Urinary bladder (tissue), 4 donors: ENCODE data around the gene DKK3. TPM values are rescaled to one million over a fixed set of nuclear protein-coding genes. Genes with fewer than 3 reads are reported as not detected.

ENCODE experiments used
- DNase-seq: peaks from one replicate; pipeline ENCODE4 v3.0.0-alpha.2; 2015; ENCODE audit errors: extremely low spot score
- H3K27ac ChIP-seq: one replicate; pipeline ENCODE4 v1.5.1; 2013; ENCODE audit warnings: low read depth, mild to moderate bottlenecking, moderate library complexity
- H3K36me3 ChIP-seq: one replicate; pipeline ENCODE4 v1.6.1; 2013; ENCODE audit warnings: mild to moderate bottlenecking, moderate library complexity; ENCODE audit not compliant: insufficient read depth
- H3K4me1 ChIP-seq: one replicate; pipeline ENCODE4 v1.6.1; 2013; ENCODE audit warnings: mild to moderate bottlenecking, moderate library complexity; ENCODE audit not compliant: insufficient read depth
- H3K4me3 ChIP-seq: one replicate; pipeline ENCODE4 v1.5.1; 2013; ENCODE audit warnings: low read depth, low read length
- WGBS: extraction: QIAGEN DNeasy Blood & Tissue Kit; methylation state at CpG from one replicate; pipeline ENCODE4 v1.1.7; 2013; 5-methylcytosine and 5-hydroxymethylcytosine counted together
- polyA plus RNA-seq: library from polyadenylated mRNA; stranded (reverse); fragments of 200-250 nt; gene quantifications from one replicate; pipeline ENCODE4 v1.2.3, GENCODE V29; 2013
- total RNA-seq: library from RNA; depleted of rRNA; stranded (reverse); fragments of >200 nt; gene quantifications from one replicate; pipeline ENCODE4 v1.2.3, GENCODE V29; 2014
- donor health status: healthy with polysubstance abuse.
- donor health status: healthy.

The DKK3 gene
- total and polyA plus RNA-seq, 2 donors, result 100 to 173 TPM

DNA sequence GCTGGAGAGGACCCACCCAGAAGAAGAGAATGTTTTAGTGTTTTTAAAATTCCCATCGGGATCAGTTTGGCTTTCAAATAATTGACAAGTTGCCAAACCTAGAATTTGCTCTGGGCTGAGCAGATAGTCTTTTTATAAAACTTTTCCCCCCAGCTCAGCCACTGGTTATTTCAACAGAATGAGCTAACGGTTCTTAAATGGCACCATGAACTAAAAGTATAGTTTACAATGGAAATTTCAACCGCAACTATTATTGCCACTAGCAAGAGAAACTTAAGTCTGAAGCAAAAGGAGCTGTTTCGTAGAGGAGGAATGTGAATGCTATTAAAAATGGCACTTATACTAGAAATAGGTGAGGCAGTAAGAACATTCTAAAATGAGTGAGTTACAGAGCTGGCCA is 3.4 kb downstream of the DKK3 start:
- Histone ChIP-seq H3K4me3 (no peak overlapping the region), H3K36me3 (no peaks in the 10 kb centered on the region), H3K27ac (no peak overlapping the region), H3K4me1 (no peaks in the 10 kb centered on the region)
- DNase-seq, result no peak
- 64% methylated on average over 4 of the region's 4 CpGs for WGBS

DNA sequence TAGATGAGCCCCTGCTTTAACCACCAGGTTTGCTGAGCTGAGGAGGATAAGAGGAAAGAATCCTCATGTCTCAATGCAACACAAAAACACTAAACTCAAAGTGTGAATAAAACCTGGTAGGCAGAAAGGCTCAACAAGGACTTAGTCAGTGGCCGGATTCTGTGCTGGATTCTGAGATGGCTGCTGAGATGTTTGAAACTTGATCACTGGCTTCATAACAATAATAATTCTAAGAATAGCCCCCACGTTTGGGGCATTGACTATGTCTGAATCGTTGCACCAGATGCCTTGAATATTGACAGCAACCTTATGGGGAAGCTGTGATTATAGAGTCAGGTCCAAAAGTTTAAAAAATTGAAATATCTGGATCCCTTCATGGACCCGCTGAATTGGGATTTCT is 4.6 kb downstream of the DKK3 start:
- DNase-seq, result no peak
- no peak overlapping the region for H3K4me3 ChIP-seq
- no peaks in the 10 kb centered on the region for H3K4me1 ChIP-seq
- no peak overlapping the region for H3K27ac ChIP-seq
- 82% methylated on average over 4 of the region's 4 CpGs for WGBS
- no peaks in the 10 kb centered on the region for H3K36me3 ChIP-seq

DNA sequence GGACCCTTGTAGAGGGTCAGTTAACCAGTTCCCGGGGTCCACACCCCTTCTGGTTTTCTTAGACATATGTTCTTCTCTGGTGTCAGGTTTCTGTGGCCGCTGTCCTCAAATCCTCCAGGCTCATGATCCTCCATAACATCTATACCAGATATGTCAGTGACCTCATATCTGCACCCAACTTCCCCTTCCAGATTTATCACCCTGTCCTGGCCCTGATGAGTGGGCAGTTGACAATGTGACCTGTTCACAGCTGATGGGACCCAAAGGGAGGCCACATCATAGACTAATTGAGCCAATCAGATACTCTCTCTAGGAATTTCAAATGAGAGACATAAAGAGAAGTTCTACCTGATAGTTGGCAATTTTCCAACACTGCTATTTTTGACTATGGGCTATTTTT is 5.1 kb downstream of the DKK3 start:
- Histone ChIP-seq H3K27ac (no peak overlapping the region), H3K4me1 (no peaks in the 10 kb centered on the region)
- 92% methylated on average over 2 of the region's 2 CpGs for WGBS

DNA sequence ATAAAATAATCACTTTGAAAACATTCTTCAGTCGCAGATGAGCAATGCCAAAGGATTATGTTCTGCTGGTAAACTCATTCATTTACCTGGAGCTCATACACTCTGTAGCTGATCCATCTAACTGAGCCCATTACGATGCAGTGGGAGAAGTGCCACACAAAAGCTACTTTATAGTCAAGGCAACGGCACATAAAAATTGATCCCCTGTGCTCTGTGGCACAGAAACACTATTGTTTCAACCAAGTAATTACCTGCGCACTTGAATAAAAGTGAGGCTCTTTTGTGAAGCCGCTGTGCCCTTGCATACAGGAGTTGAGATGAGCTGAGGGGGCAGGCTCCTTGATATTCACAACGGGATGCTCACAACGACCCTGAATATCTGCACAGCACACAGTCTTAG is 7.2 kb downstream of the DKK3 start:
- WGBS, result 88% methylated on average over 7 of the region's 7 CpGs
- DNase-seq, result no peak

More for the DNA sequence above, 5.1 kb downstream of the DKK3 start:
- no peak for DNase-seq
- no peak overlapping the region for H3K4me3 ChIP-seq
- no peaks in the 10 kb centered on the region for H3K36me3 ChIP-seq

DNA sequence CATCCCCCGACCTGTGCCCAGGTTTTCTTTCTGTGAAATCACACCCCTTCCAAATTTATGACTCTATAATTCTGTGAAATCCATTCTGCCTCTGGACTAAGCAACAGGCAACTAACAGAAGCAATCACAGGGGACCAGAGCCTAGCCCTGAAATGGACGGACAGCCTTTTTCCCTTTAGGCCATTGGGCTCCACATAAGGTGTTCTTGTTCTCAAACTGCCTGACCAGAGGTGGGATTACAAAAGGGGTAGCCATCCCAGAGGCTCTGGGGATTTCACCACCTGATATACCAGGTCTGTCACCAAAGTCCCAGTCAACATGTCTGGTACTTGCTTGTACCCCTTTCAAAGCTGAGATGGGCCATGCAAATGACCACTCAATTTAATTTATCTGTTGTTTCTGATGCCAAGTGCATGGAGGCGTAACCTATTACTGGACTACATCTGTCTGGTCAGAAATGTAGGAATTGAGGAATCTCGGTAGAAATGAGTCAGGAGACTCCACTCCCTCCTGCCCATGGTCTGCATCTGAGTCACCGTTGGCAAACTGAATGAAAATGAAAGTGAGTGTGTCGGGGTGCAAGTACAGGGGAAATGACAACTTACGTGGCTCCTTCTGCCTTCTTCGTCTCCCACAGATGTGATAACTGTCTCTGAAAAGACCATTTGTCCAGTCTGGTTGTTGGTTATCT is 10.2 kb downstream of the DKK3 start:
- Histone ChIP-seq H3K36me3 (no peaks in the 10 kb centered on the region), H3K27ac (no peak overlapping the region), H3K4me3 (no peak overlapping the region), H3K4me1 (no peaks in the 10 kb centered on the region)
- WGBS, result 71% methylated on average over 8 of the region's 8 CpGs
- DNase-seq, result no peak

More for the DNA sequence above, 7.2 kb downstream of the DKK3 start:
- no peak overlapping the region for H3K4me3 ChIP-seq
- no peaks in the 10 kb centered on the region for H3K4me1 ChIP-seq
- H3K36me3 ChIP-seq, result no peaks in the 10 kb centered on the region
- H3K27ac ChIP-seq, result no peak overlapping the region

DNA sequence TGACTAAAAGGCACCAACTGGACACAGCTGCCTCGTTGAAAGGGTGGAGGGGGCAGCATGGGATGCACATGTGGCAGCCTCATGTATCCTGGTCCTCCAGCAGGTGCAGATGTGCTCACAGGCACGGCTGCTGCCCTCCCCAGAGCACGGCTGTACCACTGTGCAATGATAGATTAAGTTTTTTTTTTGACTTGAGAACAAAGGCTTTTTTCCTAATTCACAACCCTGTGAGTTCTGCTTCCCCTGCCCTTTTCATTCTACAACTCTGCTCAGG is 11.4 kb downstream of the DKK3 start:
- WGBS, result 82% methylated on average over 3 of the region's 3 CpGs
- H3K4me3 ChIP-seq, result no peak overlapping the region
- H3K4me1 ChIP-seq, result no peaks in the 10 kb centered on the region
- no peaks in the 10 kb centered on the region for H3K36me3 ChIP-seq
- H3K27ac ChIP-seq, result no peak overlapping the region
- no peak for DNase-seq

DNA sequence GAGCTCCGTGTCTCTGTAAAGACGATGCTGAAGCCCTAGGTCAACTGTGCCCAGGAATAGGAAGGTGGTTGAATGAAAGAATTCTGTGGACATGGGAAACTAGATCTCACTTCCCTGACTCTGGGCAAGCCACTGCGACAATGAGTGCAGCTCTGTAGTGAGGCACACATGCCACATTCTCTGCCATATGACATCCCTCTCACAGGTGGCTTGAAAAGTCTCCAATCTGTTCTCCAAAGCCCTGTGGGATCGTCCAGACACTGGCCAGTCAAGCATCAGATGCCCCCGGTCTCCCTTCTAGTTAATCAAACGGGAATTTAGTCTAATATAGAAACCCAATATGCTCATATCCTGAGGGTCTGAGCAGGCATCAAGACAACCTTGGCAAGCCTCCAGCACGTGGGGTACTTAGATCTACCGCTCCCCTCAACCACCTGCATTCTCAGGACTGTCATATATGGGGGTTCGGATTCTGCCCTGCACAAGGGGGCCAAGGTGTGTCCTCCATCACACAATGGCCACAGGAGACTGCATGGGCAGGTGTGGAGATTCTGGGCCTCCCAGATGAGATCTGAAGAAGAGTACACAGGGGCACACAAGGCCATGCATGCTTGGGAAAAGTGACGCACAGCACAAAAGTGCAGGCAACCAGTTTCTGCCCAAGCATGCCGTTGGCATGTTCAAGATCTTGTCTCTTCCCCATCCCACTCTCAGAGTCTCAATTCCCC is 11.9 kb downstream of the DKK3 start:
- DNase-seq, result no peak
- no peak overlapping the region for H3K4me3 ChIP-seq
- H3K4me1 ChIP-seq, result no peaks in the 10 kb centered on the region
- no peaks in the 10 kb centered on the region for H3K36me3 ChIP-seq
- WGBS, result 86% methylated on average over 11 of the region's 11 CpGs
- no peak overlapping the region for H3K27ac ChIP-seq

DNA sequence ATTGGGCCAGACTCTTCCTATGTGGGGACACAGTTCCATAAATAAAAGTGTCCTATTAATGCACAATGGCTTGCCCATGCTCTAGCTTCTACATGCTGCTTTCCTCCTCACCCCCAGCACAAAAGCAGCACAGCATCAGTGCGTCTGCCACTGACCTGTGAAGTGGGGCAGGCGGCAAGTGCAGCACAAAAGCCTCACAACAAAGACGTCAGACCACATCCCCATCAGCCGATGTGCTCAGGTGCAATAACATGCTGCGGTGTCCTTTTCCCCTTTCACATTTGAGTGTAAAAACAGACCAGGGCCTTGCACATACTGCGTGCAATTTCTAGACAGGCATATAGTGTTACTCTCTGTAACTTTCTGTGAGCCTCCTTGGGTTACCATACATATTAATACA is 12.8 kb downstream of the DKK3 start:
- H3K27ac ChIP-seq, result no peak overlapping the region
- H3K36me3 ChIP-seq, result no peaks in the 10 kb centered on the region
- 87% methylated on average over 6 of the region's 6 CpGs for WGBS
- no peaks in the 10 kb centered on the region for H3K4me1 ChIP-seq
- DNase-seq, result no peak
- H3K4me3 ChIP-seq, result no peak overlapping the region

DNA sequence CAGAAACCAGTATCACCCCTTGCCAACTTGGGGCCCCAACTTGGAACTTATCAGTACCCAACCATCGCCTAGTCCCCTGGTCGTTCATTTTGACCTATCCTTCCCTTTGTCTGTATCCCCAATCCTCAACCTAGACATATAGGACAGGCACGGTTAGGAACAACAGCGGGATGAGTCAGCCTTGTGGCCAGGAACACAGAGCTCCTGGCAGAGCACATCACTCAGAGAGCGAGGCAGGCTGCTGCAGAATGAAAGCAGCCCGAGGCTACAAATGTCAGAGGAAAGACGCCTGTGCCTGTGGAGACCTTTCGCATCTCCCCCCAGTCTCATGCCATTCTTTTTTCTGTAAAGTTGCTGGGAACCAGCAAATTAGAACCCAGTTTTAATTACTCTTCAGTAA is 14.6 kb downstream of the DKK3 start:
- Histone ChIP-seq H3K4me1 (no peaks in the 10 kb centered on the region), H3K27ac (no peak overlapping the region), H3K4me3 (no peak overlapping the region), H3K36me3 (no peaks in the 10 kb centered on the region)
- WGBS, result 58% methylated on average over 8 of the region's 8 CpGs
- DNase-seq, result no peak

DNA sequence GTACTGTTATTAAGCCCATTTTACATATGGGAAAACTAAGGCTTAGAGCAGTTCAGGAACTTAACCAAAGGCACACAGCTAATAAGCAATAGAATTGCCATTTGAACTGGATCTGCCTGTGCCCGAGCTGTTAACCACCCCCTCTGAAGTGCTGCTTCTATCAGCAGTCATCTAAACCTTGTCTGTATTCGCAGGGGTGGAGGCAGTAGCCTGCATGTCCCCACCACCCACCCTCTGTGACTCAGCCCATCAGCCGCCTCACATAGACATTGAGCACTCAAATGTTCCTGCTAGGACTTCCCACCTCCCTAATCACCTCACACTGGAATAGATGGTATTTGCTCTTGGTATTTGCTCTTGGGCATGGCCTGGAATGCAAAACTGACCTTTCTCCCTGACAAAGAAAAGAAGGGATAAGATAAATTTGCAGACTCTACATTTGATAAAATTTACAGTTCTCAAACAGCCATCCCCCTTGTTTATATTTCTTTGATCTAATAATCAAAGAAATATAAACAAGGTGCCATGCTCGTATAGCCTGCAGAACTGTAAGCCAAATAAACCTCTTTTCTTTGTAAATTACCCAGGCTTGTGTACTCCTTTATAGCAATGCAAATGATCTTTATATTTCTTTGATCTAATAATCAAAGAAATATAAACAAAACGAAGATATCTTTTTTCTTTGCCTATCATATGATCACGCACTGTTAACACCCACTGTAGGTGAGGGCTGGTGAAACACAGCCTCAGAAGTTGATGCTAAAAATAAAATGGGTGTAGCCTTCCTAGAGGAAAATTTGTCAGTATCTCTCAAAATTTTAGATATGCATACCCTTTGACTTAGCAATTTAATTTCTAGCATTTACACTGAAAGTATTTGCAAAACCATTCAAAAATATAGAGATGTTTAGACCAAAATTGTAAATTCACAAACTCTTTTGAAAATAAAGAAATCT is 15.9 kb downstream of the DKK3 start:
- no peaks in the 10 kb centered on the region for H3K36me3 ChIP-seq
- DNase-seq, result no peak
- no peak overlapping the region for H3K27ac ChIP-seq
- WGBS, result 80% methylated on average over 6 of the region's 6 CpGs
- no peak overlapping the region for H3K4me3 ChIP-seq
- no peaks in the 10 kb centered on the region for H3K4me1 ChIP-seq

DNA sequence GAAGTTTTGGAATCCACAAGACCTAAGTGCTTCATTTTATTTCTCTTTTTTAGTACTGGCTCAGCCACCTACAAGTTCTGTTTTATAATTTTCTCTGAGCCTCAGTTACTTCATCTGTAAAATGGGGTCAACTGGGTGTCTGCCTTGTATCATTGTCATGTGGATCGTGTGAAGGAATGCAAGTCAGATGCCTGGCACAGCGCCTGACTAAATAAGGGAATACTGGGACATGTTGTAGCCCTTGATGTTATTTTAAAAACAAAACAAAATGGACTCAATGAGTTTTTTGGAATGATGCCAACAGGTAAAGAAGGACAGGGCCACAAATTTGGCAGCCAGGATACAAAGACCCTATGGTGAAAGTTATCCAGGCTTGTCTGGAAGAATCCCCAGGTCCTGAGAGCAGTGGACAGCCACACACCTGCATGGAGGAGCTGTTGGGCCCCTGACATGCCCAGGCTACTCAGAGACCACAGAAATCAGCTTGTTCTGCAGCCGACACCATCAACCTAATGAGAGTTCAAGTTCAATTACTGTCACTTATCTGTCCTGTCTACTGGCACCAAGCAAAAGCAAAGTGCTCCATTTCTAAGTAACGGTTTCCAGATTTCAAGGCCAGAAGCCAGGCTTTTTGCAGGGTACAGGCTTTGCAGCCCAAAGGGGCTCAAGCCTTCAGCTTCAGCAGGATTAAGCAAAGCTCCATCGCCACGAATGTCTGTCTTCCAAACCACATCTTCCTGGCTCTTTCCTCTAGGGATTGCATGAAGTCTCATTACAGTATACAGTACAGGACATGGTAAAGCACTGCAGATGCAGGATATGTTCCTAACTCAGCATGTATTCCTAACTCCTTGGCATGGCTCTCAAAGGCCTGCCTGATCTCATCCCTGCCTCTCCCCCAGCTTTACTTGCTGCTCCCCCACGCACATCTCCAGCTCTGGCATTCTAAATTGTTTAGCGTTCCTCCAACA is 18.4 kb downstream of the DKK3 start:
- WGBS, result 64% methylated on average over 8 of the region's 8 CpGs
- Histone ChIP-seq H3K4me1 (no peaks in the 10 kb centered on the region), H3K36me3 (no peaks in the 10 kb centered on the region), H3K4me3 (no peak overlapping the region), H3K27ac (no peak overlapping the region)
- no peak for DNase-seq

DNA sequence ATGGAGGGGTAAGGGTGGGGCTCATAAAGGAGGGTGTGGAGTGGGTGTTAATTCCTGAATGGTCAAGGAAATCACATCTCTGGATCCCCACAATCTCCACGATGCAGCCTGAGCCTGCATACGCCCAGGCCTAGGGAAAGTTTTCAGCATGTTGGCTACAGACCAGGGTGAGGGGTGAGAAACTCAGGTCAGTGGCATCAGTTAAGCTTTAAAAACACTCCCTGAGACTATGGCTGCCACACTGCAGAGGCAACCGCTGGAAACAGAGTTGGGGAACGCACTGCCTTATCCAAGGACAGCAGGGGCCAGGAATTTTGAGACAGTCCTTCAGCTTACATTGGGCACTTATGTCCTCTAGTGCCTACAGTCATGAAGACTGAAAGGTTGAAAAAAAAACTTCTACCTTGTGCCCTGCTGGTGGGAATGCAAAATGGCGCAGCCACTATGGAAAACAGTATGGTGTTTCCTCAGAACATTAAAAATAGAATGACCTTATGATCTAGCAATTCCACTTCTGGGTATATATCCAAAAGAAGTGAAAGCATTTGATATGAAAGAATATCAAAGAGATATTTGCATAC is 19.7 kb downstream of the DKK3 start:
- no peak overlapping the region for H3K27ac ChIP-seq

More for the DNA sequence above, 19.7 kb downstream of the DKK3 start:
- DNase-seq, result no peak
- Histone ChIP-seq H3K36me3 (no peaks in the 10 kb centered on the region), H3K4me3 (no peak overlapping the region), H3K4me1 (no peaks in the 10 kb centered on the region)
- WGBS, result 78% methylated on average over 5 of the region's 5 CpGs
